Hematopoietic multipotent progenitor cell (in vitro differentiated cells): ENCODE data around the gene SLC6A5. TPM values are rescaled to one million over a fixed set of nuclear protein-coding genes. Genes with fewer than 3 reads are reported as not detected.
A peak's percentile ranks its signal among the peaks of the same experiment; 100 is the strongest.
"Not testable (repeated sequence)": the region's sequence is repeated elsewhere in the genome, so short reads cannot be mapped to it uniquely, and the experiment has no call there.

Experiments
- DNase-seq, 3 donors: peaks; one replicate each; pipeline ENCODE4 v3.0.0-alpha.2; 2011 to 2015; ENCODE audit warnings: low read depth in 2 of 3, low spot score in 2 of 3
- total RNA-seq: library from RNA; depleted of rRNA; stranded (reverse); fragments of >200 nt; gene quantifications from one replicate; pipeline ENCODE4 v1.2.3, GENCODE V29; 2012

Gene SLC6A5
- under 0.01 TPM for total RNA-seq

DNA sequence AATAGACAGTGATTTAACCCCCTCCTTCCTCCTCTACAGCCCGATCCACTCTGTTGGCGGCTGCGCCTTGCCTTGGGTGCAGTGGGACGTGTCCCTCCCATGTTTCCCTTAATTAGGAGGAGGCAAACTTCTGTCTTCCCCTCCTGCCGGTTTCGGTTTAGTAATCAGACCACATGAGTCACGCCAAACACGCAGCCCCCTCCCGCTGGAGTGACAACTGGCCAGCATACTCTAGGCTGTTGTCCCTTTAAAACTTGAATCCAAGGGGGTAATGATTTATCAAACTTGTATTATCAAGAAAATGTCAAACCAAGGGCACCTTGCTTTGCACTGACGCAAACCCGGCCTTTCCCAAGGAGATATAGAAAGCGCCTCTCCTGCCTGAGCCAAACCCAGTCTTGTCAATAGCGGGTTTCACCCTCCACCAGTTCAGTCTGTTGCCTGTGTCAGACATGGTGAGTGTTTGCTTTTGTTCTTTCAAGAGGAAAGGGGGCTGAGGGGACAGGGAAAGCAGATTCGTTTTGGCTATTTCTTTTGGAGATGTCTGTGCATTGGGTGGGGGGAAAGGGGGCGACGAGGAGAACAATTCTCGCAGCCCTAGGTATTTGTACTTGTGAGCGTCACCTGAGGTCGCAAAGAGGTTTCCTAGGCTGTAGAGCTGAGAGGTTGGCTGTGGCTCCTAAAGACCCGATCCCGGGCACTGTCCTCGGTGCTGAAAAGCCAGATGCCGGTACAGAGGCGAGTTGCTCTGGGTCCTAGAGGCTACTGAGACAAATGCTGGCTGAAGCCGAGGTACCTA lies at the start of gene SLC6A5:
SLC6A5 (plus strand) TSS at position 388 of the 799 bp plus-strand sequence; CDS start at position 453, 65 bp downstream.
- DNase-seq, result peak in 2 of 3 donors; percentile 59 to 85

DNA sequence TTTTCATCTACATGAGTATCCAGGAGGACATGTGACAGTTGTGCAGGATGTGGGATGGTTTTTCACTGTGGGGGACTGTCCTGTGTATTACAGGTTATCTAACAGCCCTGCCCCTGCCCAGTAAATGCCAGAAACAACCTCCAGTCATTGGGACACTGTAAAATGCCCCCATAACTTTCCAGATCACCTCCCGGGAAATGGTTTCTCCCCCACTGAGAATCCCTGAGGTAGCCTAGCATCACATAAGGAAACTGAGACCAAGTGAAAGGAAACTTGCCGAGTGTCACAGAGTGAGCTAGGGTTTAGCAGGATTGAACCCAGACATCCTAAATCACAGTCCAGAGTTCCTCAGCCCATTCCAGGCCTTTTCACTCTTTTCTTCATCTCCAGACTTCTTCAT lies 48.3 kb upstream of the SLC6A5 start:
- no peak for DNase-seq

DNA sequence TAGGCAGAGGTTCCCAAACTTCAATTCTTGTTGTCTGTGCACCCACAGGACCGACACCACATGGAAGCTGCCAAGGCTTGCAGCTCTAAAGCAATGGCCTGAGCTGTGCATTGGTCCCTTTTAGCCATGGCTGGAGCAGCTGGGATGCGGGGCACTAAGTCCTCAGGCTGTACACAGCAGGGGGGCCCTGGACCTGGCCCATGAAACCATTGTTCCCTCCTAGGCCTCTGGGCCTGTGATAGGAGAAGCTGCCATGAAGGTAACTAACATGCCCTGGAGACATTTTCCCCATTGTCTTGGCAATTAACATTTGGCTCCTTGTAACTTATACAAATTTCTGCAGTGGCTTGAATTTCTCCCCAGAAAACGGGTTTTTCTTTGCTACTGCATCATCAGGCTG lies 43.6 kb upstream of the SLC6A5 start:
- DNase-seq, result no peak

DNA sequence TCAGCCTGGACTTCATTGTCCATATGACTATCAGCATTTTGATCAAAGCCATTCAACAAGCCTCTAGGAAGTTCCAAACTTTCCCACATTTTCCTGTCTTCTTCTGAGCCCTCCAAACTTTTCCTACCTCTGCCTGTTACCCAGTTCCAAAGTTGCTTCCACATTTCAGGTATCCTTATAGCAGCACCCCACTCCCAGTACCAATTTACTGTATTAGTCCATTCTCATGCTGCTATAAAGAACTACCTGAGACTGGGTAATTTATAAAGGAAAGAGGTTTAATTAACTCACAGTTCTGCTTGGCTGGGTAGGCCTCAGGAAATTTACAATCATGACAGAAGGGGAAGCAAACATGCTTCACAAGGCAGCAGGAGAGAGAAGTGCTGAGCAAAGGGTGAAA lies 43.0 kb upstream of the SLC6A5 start:
- DNase-seq, result not testable (repeated sequence)

DNA sequence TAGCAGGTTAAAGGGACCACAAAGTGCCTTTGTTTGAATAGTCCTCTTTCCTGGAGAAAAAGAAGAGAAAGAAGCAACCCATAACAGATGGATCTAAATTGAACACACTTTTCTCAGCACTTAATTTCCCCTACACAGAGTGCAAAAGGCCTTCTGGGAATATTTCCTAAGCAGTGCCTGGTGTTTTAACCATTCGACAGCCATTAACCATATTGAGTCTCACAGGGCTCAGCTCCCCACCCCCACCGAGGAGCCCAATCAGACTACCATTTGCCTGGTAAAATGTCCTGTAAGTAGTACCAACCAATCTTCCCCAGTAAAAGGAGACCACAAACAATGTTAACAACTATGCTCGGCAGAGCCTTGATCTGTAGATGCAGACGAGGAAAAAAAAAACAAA lies 40.7 kb upstream of the SLC6A5 start:
- no peak for DNase-seq

DNA sequence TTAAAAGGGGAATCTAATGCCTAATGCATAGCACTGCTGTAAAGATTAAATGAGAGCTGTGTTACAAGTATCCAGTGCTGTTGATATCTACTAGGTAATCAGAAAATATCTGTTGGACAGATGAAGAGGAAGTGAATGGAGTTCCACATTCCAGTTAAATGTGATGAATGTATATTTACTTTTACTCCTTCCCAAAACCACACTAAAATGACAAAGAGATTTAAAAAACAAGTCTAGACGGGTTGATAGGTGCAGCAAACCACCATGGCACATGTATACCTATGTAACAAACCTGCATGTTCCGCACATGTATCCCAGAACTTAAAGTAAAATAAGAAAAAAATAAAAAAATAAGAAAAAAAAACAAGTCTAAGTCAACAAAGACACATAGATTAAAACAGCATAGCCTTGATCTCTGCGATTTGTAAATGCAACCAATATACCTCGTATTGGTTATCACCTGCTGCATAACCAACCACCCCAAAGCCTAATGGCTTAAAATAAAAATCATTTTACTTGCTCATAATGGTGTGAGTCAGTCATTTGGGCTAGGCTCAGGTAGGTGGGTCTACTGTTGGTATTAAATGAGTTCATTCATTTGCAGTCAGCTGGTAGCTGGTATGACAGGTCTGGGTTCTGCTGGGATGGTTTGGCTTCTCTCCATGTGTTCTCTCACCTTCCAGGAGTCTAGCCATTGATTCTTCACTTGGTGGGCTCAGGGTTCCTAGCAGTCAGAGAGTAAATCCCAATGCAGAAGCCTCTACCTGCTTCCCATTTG lies 39.7 kb upstream of the SLC6A5 start:
- no peak for DNase-seq

DNA sequence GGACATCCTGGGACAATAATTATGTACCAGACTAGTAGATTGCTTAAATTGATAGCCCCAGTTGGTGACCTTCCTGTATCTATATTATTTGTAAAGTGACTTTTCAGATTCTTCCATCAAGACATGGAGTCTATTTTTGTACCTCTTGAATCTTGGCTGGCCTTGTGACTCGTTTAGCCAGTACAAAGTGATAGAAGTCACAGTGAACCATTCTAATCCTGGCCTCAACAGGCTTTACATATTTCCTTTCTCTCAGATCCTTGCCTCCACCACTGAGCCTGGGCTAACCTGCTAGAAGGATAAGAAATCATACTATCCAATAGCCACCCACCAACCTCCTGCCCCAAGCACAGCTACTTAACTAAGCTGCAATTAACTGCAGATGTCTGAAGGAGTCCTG lies 37.5 kb upstream of the SLC6A5 start:
- no peak for DNase-seq

DNA sequence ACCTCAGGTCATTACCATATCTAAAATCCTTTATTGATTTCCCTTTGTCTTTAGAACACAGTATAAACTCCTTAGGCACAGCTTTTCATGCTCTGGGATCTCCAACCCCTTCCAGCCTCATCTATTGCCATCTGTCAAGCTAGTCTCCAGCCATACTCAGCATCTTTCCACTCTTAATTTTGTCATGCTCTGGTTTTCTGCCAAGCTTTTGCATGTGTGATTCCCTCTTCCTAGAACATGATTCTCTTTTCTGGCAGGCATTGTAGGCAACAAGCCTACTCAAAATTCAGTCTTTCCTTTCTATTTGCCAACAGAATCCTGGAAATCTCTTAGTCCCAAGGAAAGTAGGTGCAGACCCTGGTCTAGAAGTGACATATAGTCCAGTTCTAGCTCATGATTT lies 35.5 kb upstream of the SLC6A5 start:
- DNase-seq, result no peak

DNA sequence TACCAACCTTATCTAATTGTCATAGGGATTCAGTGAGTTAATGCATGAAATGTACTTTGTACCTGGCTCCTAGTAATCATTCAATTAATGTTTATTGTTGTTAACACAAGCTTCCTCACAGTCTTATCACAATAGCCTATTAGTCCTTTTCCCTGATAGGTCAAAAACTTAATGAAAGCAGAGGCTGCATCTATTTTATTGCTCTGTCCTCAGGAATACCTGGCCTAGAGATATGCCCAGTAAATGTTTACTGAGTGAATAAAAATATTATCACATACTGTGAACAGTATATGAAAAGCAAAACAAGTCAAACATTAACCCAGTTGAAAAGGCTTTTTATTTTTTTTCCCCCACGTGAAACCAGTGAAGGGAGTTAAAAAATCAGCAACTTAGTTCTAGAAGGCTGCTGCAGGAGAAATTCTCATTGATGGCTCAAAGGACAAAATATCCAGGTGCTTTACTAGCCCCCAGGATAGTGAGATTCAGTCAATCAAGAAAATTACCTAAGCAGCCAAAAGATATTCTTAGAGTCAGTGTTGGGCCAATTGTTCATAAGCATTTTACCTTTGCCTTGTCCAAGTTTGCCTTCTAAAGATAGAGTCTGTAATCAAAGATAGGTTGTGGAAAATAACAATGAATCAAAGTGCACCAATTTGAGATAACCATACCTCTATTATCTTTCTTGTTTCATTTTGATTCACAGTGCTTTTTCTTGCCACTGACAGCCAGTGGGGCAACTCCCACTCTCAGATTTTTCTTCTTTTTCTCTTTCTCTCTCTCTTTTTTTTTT lies 34.4 kb upstream of the SLC6A5 start:
- DNase-seq, result no peak

DNA sequence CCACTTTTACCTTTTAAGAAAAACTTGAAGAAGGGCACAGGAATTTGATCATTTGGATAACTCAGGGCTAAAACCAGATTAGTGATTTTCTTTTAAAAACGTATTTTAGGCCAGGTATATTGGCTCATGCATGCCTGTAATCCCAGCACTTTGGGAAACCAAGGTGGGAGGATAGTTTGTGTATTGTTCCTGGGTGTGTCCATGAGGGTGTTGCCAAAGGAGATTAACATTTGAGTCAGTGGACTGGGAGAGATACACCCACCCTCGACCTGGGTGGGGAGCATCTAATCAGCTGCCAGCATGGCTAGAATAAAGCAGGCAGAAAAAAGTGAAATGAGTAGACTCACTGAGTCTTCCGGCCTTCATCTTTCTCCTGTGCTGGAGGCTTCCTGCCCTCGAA lies 33.3 kb upstream of the SLC6A5 start:
- DNase-seq, result not testable (repeated sequence)

DNA sequence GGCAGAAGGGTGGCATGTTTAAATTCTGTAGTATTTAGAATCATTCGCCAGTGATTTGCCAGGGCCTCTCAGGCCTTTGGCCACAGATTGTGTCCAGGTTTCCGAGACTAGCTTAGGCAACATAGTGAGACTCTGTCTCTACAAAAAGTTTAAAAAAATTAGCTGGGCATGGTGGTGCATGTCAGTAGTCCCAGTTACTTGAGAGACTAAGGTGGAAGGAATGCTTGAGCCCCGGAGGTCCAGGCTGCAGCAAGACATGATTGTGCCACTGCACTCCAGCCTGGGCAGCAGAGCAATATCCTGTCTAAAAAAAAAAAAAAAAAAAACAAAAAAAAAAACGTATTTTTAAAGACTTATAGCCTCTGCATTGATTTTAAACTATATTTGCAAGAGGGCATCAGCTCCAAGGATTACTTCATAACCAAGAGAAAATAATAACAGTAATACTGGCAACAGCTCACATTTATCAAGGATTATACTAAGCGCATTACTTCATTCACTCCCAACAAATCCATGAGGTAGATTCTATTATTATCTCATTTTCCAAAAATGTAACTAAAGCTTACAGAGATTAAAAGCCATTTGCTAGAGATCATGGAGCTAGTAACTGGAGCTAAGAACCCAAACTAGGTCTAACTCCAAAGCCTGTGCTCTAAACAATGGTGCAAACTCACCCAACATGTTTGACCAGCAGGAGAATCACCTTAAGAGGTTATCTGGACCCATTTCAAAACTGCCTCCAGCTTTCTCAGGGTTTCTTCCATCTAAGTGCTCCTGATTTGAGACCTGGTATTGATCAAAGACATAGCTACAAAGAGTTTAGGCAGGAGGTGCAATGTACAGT lies 32.6 kb upstream of the SLC6A5 start:
- DNase-seq, result no peak

DNA sequence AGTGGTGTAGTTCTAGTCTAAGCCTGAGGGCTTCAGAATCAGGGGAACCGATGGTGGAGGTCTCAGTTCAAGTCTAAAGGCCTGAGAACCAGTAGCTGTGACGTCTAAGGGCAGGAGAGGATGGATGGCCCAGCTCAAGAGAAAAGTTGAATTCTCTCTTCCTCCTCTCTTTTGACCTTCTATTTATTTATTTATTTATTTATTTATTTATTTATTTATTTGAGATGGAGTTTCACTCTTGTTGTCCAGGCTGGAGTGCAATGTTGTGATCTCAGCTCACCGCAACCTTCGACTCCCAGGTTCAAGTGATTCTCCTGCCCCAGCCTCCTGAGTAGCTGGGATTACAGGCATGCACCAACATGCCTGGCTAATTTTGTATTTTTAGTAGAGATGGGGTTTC lies 19.7 kb upstream of the SLC6A5 start:
- DNase-seq, result not testable (repeated sequence)

DNA sequence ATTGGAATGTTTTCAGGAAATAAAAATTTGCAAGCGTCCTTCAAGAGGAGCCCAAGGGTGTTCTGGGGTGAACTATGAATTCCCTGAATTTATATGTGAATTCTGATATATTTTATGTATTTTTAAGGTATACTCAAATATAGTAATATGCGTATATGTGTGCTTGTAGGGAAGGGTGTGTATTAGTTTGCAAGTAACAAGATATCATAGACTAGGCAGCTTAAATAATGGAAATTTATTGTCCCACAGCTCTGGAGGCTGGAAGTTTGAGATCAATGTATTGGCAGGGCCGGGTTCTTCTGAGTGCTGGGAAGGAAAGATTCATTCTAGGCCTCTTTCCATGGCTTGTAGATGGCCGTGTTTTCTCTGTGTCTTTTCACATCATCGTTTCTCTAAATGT lies 16.2 kb upstream of the SLC6A5 start:
- DNase-seq, result no peak

DNA sequence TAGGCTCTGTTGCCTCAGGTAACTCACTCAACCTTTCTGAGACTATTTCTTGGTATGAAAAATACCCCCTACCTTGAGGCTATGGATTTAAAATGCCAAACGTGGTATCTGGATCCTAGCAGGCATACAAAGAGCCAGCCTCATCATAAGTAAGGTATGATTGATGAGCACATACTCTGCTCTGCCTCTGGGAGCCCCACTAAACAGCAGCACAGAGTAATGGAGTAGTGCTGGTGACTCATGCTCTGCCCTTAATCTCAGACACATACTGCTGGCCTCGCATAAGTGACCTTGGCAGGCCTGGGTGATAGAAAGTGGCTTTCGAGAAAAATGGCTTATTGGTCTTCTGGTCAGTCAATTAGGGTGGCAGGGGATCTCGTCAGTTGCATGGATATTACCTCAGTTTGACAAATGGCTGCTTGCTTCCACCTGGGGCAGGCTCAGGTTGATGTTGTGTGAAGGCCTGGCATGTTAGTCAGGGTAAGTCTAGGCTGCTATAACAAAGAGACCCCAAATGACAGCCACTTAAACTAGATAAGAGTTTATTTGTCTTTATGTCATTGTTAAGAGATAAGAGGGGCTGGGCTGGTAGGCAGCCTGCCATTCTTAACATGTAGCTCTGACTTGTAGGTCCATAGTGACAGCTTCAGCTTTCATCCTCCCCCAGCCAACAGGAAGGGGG lies 15.2 kb upstream of the SLC6A5 start:
- no peak for DNase-seq

DNA sequence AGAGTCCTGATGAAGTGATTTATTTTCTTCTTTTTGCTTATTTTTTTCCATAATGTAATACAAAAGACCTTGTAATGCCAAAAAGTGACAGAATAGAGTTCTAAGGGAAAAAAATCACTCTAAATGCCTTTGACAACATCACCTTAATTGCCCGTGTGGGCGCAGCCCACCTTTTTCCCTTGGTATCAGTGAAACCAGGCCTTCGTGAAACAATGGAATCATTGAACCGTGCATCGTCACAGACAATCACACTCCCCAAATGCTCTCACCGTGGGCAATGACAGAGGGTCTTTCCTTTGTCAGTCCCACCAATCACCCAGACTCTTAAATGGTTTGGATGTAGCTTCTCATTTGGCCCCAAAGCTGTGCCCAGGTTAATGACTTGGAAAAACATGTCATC lies 9.6 kb upstream of the SLC6A5 start:
- no peak for DNase-seq

DNA sequence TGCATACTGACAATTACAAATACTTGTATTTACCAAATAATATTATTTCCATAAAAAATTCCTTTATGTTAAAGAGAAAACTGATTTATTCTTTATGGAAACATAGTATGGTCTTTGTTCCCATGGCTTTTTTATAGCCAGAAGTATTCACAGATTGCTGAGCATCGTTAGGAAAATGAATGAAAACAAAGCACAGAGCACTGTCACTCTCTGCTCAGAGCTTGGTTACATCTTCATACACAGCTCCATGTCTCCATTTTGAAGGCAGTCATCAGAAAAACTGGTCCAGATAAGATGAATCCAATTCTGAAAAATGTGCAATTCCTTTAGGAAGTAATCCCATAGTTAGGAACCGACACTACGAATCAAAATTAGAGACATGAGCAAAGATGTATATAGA lies 9.0 kb upstream of the SLC6A5 start:
- DNase-seq, result no peak

DNA sequence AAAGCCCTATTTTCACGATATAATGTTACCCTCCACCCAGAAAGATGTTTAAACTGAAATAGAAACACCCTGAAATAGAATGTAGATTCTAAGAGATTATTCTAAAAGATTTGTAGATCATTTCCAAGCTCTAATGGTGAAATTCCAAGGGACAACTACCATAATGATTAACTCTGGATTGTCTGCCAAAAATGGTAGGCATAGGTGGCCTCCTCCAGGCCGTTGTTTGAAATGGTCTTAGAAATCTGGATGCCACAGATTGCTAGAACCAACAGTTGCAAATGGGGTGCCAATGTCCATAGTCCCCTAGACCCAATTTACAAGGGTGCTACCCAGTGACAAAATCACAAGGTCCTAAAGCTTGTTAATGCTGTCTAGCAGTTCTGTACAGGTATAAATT lies 6.7 kb upstream of the SLC6A5 start:
- DNase-seq, result no peak

DNA sequence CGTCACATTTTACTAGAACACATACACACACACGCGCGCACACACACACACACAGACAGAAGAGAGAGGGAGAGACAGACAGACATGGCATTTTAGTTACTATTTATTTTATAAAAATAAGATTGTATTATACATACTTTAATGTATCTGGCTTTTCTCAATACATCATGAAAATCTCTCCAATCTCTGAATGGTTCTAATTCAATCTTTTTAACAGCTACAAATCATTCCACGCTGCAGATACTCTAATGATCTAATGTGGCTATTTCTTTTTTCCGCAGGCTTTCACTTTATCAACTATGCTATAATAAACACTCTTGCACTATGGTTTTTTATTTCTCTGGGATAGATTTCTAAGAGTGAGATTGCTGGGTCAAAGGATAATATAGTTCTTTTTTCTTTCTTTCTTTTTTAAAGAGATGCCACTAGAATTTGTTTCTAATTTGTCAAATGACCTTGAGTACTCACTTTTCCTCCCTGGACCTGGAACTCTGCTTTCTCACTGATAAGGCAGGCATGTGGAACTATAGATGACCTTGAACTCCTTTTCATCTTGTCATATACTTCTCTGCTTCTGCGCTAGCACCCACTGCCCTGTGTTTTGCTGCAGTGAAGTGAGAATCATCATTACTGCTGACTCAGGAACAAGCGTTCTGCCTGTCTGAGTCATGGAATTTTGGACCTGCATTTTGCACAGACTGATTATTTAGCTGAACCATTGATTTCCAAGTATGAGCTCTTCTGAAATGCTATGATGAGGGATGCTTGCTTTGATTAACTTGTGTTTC lies 4.9 kb upstream of the SLC6A5 start:
- DNase-seq, result no peak

DNA sequence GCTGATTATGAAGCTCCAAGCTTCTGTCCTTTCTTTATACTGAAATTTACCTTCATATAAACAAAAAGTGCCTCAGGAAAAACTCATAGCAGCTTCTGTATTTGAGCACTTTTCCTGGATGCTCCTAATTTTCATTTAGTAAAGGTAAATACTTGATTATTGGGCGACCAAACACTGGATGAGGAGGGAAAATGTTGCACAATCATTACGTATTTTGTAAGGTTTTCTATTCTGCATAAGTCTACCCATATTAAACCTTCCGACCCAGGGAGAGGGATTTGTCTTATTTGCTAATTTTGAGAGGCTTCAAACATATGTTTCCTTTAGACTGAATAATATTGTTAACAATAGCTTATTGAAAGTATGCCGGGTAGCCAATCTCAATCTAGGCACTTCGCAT lies 4.3 kb upstream of the SLC6A5 start:
- DNase-seq, result no peak
